Pericardium fibroblast (primary cell): ENCODE data around the gene OR51V1. TPM values are rescaled to one million over a fixed set of nuclear protein-coding genes. Genes with fewer than 3 reads are reported as not detected.

Source experiments
- total RNA-seq: library from RNA; depleted of rRNA; stranded (reverse); fragments of >200 nt; gene quantifications from 2 replicates; pipeline ENCODE4 v1.2.3, GENCODE V29; 2015

OR51V1 gene, protein sequence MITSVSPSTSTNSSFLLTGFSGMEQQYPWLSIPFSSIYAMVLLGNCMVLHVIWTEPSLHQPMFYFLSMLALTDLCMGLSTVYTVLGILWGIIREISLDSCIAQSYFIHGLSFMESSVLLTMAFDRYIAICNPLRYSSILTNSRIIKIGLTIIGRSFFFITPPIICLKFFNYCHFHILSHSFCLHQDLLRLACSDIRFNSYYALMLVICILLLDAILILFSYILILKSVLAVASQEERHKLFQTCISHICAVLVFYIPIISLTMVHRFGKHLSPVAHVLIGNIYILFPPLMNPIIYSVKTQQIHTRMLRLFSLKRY
- not detected in 2 replicates for total RNA-seq

GRCh38 chr11:5200582-5200981 lies at the start of gene OR51V1:
OR51V1 (minus strand) TSS chr11:5200682; CDS start chr11:5200682, 0 bp downstream.

GRCh38 chr11:5249807-5250396 lies 49.4 kb upstream of the OR51V1 start, which contains the start of gene HBG1:
HBG1 (minus strand) TSS chr11:5249857; CDS start chr11:5249804, 53 bp downstream.

GRCh38 chr11:5234381-5234834 lies 33.9 kb upstream of the OR51V1 start, which contains the start of gene HBD:
HBD (minus strand) TSS chr11:5234483; CDS start chr11:5234433, 50 bp downstream.

DNA sequence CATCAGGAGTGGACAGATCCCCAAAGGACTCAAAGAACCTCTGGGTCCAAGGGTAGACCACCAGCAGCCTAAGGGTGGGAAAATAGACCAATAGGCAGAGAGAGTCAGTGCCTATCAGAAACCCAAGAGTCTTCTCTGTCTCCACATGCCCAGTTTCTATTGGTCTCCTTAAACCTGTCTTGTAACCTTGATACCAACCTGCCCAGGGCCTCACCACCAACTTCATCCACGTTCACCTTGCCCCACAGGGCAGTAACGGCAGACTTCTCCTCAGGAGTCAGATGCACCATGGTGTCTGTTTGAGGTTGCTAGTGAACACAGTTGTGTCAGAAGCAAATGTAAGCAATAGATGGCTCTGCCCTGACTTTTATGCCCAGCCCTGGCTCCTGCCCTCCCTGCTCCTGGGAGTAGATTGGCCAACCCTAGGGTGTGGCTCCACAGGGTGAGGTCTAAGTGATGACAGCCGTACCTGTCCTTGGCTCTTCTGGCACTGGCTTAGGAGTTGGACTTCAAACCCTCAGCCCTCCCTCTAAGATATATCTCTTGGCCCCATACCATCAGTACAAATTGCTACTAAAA lies 26.3 kb upstream of the OR51V1 start, which contains the start of gene HBB:
HBB (minus strand) TSS at position 340 of the 579 bp plus-strand sequence; CDS start at position 290, 50 bp downstream.

DNA sequence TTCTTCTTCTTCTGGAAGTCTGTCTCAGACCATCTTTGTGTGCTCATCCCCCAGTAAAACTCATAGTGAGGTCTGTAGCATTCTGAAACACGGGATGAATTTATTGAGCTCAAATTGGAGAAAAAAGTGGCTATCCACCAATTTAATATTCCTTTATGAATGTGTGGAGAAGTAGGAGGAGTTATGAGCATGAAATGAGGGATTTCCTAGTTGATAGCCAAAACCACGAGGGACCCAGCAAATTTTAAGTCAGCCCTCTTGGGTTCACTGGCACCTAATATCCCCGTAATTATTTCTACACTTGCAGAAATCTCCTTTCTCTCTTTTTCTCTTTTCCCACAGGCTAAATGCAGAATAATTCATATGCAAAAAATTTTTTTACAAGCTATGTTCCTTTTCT lies 45.8 kb downstream of the OR51V1 start, which contains the start of gene OR52A1:
OR52A1 (minus strand) TSS at position 101 of the 400 bp plus-strand sequence. CDS start 2,388 bp downstream, outside the sequence.

Other genes with a start within 250 kb of the OR51V1 start
- not detected in 2 replicates for gene OR51A2, start 245.0 kb downstream of the OR51V1 start, total RNA-seq
- not detected in 2 replicates for gene OR51L1, start 205.8 kb downstream of the OR51V1 start, total RNA-seq
- not detected in 2 replicates for gene OR52J3, start 154.2 kb downstream of the OR51V1 start, total RNA-seq
- not detected in 2 replicates for gene OR52E2, start 141.1 kb downstream of the OR51V1 start, total RNA-seq
- gene OR52E1, start 131.1 kb downstream of the OR51V1 start, total RNA-seq: not detected in 2 replicates
- not detected in 2 replicates for gene OR52A5, start 62.3 kb downstream of the OR51V1 start, total RNA-seq
- gene OR52A1, start 45.9 kb downstream of the OR51V1 start, total RNA-seq: not detected in 2 replicates
- not detected in 2 replicates for gene HBB, start 26.4 kb upstream of the OR51V1 start, total RNA-seq
- not detected in 2 replicates for gene HBD, start 33.8 kb upstream of the OR51V1 start, total RNA-seq
- not detected in 2 replicates for gene HBG1, start 49.2 kb upstream of the OR51V1 start, total RNA-seq
- gene HBG2, start 54.1 kb upstream of the OR51V1 start, total RNA-seq: not detected in 2 replicates
- not detected in 2 replicates for gene HBE1, start 69.3 kb upstream of the OR51V1 start, total RNA-seq
- not detected in 2 replicates for gene OR51B4, start 101.3 kb upstream of the OR51V1 start, total RNA-seq
- not detected in 2 replicates for gene OR51B2, start 123.6 kb upstream of the OR51V1 start, total RNA-seq
- gene OR51B5, start 142.8 kb upstream of the OR51V1 start, total RNA-seq: not detected in 2 replicates
- gene OR51B6, start 150.8 kb upstream of the OR51V1 start, total RNA-seq: not detected in 2 replicates
- not detected in 2 replicates for gene OR51M1, start 183.1 kb upstream of the OR51V1 start, total RNA-seq
- not detected in 2 replicates for gene OR51Q1, start 221.4 kb upstream of the OR51V1 start, total RNA-seq
- gene OR51I1, start 240.8 kb upstream of the OR51V1 start, total RNA-seq: not detected in 2 replicates
- not detected in 2 replicates for gene OR51I2, start 248.6 kb upstream of the OR51V1 start, total RNA-seq